22Rv1 (cell line): ENCODE measurements around the gene SERAC1.

Source experiments
- ZFX ChIP-seq: fragments of 450-650 bp; IDR thresholded peaks from 2 replicates; pipeline ENCODE4 v1.6.1; 2017; ENCODE audit warnings: antibody characterized with exemption, borderline replicate concordance
- TF ChIP-seq, protein P1 (sequence below): fragments of 450-650 bp; IDR thresholded peaks from 2 replicates; pipeline ENCODE4 v1.5.1; 2017; ENCODE audit warnings: mild to moderate bottlenecking

DNA sequence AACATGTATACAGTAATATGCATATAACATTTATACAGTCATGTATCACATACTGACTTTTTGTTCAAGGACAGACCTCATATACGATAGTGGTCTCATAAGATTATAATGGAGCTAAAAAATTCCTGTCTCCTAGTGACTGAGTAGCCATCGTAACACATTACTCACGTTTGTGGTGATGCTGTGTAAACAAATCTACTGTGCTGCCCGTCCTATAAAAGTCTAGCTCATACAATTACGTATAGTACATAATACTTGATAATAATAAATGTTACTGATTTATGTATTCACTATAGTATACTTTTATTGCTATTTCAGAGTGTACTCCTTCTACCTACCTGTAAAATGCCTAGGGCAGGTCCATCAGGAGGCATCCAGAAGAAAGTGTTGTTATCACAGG lies 17.4 kb downstream of the SERAC1 start:
- TF ChIP-seq, protein P1, sequence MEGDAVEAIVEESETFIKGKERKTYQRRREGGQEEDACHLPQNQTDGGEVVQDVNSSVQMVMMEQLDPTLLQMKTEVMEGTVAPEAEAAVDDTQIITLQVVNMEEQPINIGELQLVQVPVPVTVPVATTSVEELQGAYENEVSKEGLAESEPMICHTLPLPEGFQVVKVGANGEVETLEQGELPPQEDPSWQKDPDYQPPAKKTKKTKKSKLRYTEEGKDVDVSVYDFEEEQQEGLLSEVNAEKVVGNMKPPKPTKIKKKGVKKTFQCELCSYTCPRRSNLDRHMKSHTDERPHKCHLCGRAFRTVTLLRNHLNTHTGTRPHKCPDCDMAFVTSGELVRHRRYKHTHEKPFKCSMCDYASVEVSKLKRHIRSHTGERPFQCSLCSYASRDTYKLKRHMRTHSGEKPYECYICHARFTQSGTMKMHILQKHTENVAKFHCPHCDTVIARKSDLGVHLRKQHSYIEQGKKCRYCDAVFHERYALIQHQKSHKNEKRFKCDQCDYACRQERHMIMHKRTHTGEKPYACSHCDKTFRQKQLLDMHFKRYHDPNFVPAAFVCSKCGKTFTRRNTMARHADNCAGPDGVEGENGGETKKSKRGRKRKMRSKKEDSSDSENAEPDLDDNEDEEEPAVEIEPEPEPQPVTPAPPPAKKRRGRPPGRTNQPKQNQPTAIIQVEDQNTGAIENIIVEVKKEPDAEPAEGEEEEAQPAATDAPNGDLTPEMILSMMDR: no peak
- no peak for TF ChIP-seq ZFX
